H1 (cell line): Measurements from ENCODE around the gene ZIC1. TPM values are rescaled to one million over a fixed set of nuclear protein-coding genes. Genes with fewer than 3 reads are reported as not detected.

Experiments used
- CTCF ChIA-PET: fragments of 300-600 bp; sonication (Branson Sonifier 250); formaldehyde crosslinking; loops from one replicate; lab custom pipeline; 2021; ENCODE audit not compliant: partially characterized antibody; lab: Charles Lee
- POLR2A ChIA-PET: fragments of 300-600 bp; sonication (Branson Sonifier 250); formaldehyde crosslinking; loops from one replicate; lab custom pipeline; 2021; ENCODE audit warnings: inconsistent platforms; ENCODE audit not compliant: partially characterized antibody; lab: Charles Lee
- DNase-seq, 2 experiments: peaks; one replicate each; pipeline versions ENCODE4 v3.0.0 to v3.0.0-alpha.2; 2010 to 2022; ENCODE audit warnings: low spot score in 2 of 2, low read depth in 1 of 2, mixed read lengths in 1 of 2
- FAIRE-seq: peaks from 2 replicates; lab custom pipeline; 2011; peaks lifted over from hg19 to GRCh38; lab: Jason Lieb, UNC
- H2AFZ ChIP-seq: 2 replicates; pipeline ENCODE4 v1.8.1; 2012; ENCODE audit warnings: low read length, inconsistent platforms
- H2AK5ac ChIP-seq: 2 replicates; pipeline ENCODE4 v1.6.1; 2013; ENCODE audit warnings: low read depth, low read length
- H2BK120ac ChIP-seq: replicated peaks from 2 replicates; pipeline ENCODE3; 2013; ENCODE audit warnings: low read depth, low read length, inconsistent platforms
- H2BK12ac ChIP-seq: 2 replicates; pipeline ENCODE4 v1.6.1; 2013; ENCODE audit warnings: low read depth, low read length
- H2BK15ac ChIP-seq: 2 replicates; pipeline ENCODE4 v1.6.1; 2013; ENCODE audit warnings: low read length
- H2BK20ac ChIP-seq: 2 replicates; pipeline ENCODE4 v1.6.1; 2013; ENCODE audit warnings: low read length
- H2BK5ac ChIP-seq: 2 replicates; pipeline ENCODE4 v1.6.1; 2013; ENCODE audit warnings: low read depth, low read length
- H3K14ac ChIP-seq: 2 replicates; pipeline ENCODE4 v1.6.1; 2013; ENCODE audit warnings: inconsistent platforms; ENCODE audit not compliant: insufficient read length
- H3K18ac ChIP-seq: 2 replicates; pipeline ENCODE4 v1.6.1; 2013; ENCODE audit warnings: low read length; ENCODE audit errors: extremely low read depth
- H3K23ac ChIP-seq: 2 replicates; pipeline ENCODE4 v1.6.1; 2013; ENCODE audit warnings: inconsistent platforms; ENCODE audit not compliant: insufficient read length
- H3K23me2 ChIP-seq: 2 replicates; pipeline ENCODE4 v1.6.1; 2013; ENCODE audit warnings: low read depth, low read length
- H3K27ac ChIP-seq: 2 replicates; pipeline ENCODE4 v1.6.1; 2011; ENCODE audit warnings: low read depth, low read length, inconsistent platforms
- H3K27me3 ChIP-seq, 4 experiments: replicated peaks in 1 of 4; 1 replicate in 1 of 4; 2 replicates in 3 of 4; pipeline versions ENCODE4 v1.6.1 to v1.8.1; 2011 to 2013; ENCODE audit warnings: low read length in 3 of 4, mild to moderate bottlenecking in 3 of 4, inconsistent platforms in 2 of 4, mixed read lengths in 2 of 4, moderate library complexity in 1 of 4; ENCODE audit not compliant: control insufficient read depth in 3 of 4, insufficient read depth in 3 of 4; ENCODE audit errors: extremely low read depth in 1 of 4
- H3K36me3 ChIP-seq, 4 experiments: 2 replicates each; pipeline versions ENCODE4 v1.6.1 to v1.8.1; 2011 to 2013; ENCODE audit warnings: mild to moderate bottlenecking in 4 of 4, low read length in 3 of 4, moderate library complexity in 2 of 4, control low read depth in 1 of 4, inconsistent platforms in 1 of 4; ENCODE audit not compliant: insufficient read depth in 4 of 4, control insufficient read depth in 2 of 4
- H3K4ac ChIP-seq: replicated peaks from 2 replicates; pipeline ENCODE3; 2013; ENCODE audit warnings: low read length, low read depth, mixed read lengths, inconsistent platforms; ENCODE audit not compliant: insufficient read length
- H3K4me1 ChIP-seq, 4 experiments: replicated peaks in 1 of 4; 1 replicate in 1 of 4; 2 replicates in 3 of 4; pipeline versions ENCODE4 v1.6.1 to v1.8.1; 2011 to 2013; ENCODE audit warnings: low read length in 3 of 4, inconsistent platforms in 2 of 4, mixed read lengths in 1 of 4; ENCODE audit not compliant: insufficient read depth in 4 of 4, control insufficient read depth in 3 of 4
- H3K4me2 ChIP-seq, 2 experiments: 2 replicates each; pipeline versions ENCODE4 v1.6.1 to v1.8.1; 2011 to 2013; ENCODE audit warnings: low read depth in 2 of 2, low read length in 2 of 2, control low read depth in 1 of 2, inconsistent platforms in 1 of 2, mild to moderate bottlenecking in 1 of 2; ENCODE audit not compliant: insufficient read depth in 1 of 2
- H3K4me3 ChIP-seq, 4 experiments: fragments of 200-600, 300-600 bp in 1 of 4; sonication (generic), shearing (Covaris generic), sonication (Bioruptor Twin) in 1 of 4; 2 replicates each; pipeline versions ENCODE4 v1.5.1 to v1.8.1; 2011 to 2016; ENCODE audit warnings: low read length in 4 of 4, low read depth in 3 of 4, control low read depth in 2 of 4, inconsistent platforms in 2 of 4, mild to moderate bottlenecking in 2 of 4, mixed read lengths in 1 of 4, moderate library complexity in 1 of 4; ENCODE audit not compliant: insufficient read depth in 2 of 4; ENCODE audit errors: extremely low read depth in 1 of 4
- H3K56ac ChIP-seq: replicated peaks from 2 replicates; pipeline ENCODE3; 2013; ENCODE audit warnings: low read depth, mild to moderate bottlenecking, mixed read lengths, low read length, inconsistent platforms; ENCODE audit not compliant: insufficient read length
- H3K79me1 ChIP-seq: 2 replicates; pipeline ENCODE4 v1.6.1; 2013; ENCODE audit warnings: low read depth, low read length, control low read depth
- H3K79me2 ChIP-seq, 2 experiments: 2 replicates each; pipeline versions ENCODE4 v1.6.1 to v1.8.1; 2012 to 2013; ENCODE audit warnings: low read length in 2 of 2, mild to moderate bottlenecking in 2 of 2, inconsistent platforms in 1 of 2; ENCODE audit not compliant: insufficient read depth in 2 of 2, control insufficient read depth in 1 of 2
- H3K9ac ChIP-seq, 4 experiments: replicated peaks in 1 of 4; 1 replicate in 1 of 4; 2 replicates in 3 of 4; pipeline versions ENCODE4 v1.6.1 to v1.8.1; 2011 to 2013; ENCODE audit warnings: low read depth in 3 of 4, low read length in 3 of 4, control low read depth in 2 of 4, mild to moderate bottlenecking in 2 of 4, moderate library complexity in 2 of 4, inconsistent platforms in 1 of 4; ENCODE audit errors: extremely low read depth in 1 of 4
- H3K9me3 ChIP-seq, 2 experiments: 2 replicates each; pipeline versions ENCODE4 v1.6.1 to v1.8.1; 2012 to 2013; ENCODE audit warnings: mild to moderate bottlenecking in 2 of 2, moderate library complexity in 2 of 2, control low read depth in 1 of 2, inconsistent platforms in 1 of 2, low read depth in 1 of 2, low read length in 1 of 2, mixed read lengths in 1 of 2; ENCODE audit not compliant: insufficient read depth in 2 of 2
- H4K20me1 ChIP-seq, 2 experiments: replicated peaks in 1 of 2; 2 replicates each; pipeline versions ENCODE3 to v1.8.1; 2011 to 2013; ENCODE audit warnings: inconsistent platforms in 2 of 2, low read length in 2 of 2, mild to moderate bottlenecking in 1 of 2; ENCODE audit not compliant: insufficient read depth in 2 of 2, control insufficient read depth in 1 of 2
- H4K5ac ChIP-seq: 2 replicates; pipeline ENCODE4 v1.6.1; 2013; ENCODE audit warnings: low read length, low read depth, mixed read lengths, inconsistent platforms; ENCODE audit not compliant: insufficient read length
- H4K8ac ChIP-seq: 2 replicates; pipeline ENCODE4 v1.8.0; 2013; ENCODE audit warnings: mild to moderate bottlenecking, moderate library complexity, low read length, inconsistent platforms; ENCODE audit not compliant: insufficient read depth; ENCODE audit errors: extremely low read depth
- H4K91ac ChIP-seq: replicated peaks from 2 replicates; pipeline ENCODE3; 2013; ENCODE audit warnings: low read length, mixed read lengths, inconsistent platforms; ENCODE audit not compliant: insufficient read length
- CTBP2 ChIP-seq: IDR thresholded peaks from 2 replicates; pipeline ENCODE4 v1.7.0; 2011; ENCODE audit warnings: borderline replicate concordance, mild to moderate bottlenecking, moderate library complexity, mixed read lengths, low read length; ENCODE audit not compliant: insufficient read depth, insufficient read length
- KDM5A ChIP-seq: fragments of 200-600 bp; IDR thresholded peaks from 2 replicates; pipeline ENCODE4 v1.7.1; 2012; ENCODE audit warnings: mild to moderate bottlenecking, low read length, inconsistent platforms, mixed read lengths
- WGBS, 2 experiments: shearing (Covaris generic) in 1 of 2; methylation state at CpG; one replicate each; pipeline versions ENCODE4 v1.1.6 to v1.1.7; 2013 to 2015; ENCODE audit warnings: low lambda C conversion rate in 2 of 2, mixed read lengths in 2 of 2, inconsistent platforms in 1 of 2, low coverage in 1 of 2, missing lambda C conversion rate in 1 of 2; ENCODE audit not compliant: insufficient replicate concordance in 2 of 2, insufficient coverage in 1 of 2, insufficient read length in 1 of 2; ENCODE audit errors: extremely low coverage in 1 of 2, missing lambda C conversion rate in 1 of 2; 5-methylcytosine and 5-hydroxymethylcytosine counted together
- polyA plus RNA-seq, 7 experiments: library from polyadenylated mRNA; depleted of rRNA in 3 of 7; stranded (reverse) in 5 of 7; unstranded in 2 of 7; fragments of >200 nt in 5 of 7; fragments of 200-250 nt in 2 of 7; gene quantifications; 1 replicate in 5 of 7; 2 replicates in 1 of 7; 4 replicates in 1 of 7; pipeline versions ENCODE4 v1.2.1 to v1.2.3, GENCODE V29; 2011 to 2013; ENCODE audit warnings: missing spikeins in 2 of 7, mixed read lengths in 2 of 7
- total RNA-seq: library from RNA; stranded (reverse); fragmentation: NEBNext Ultra II Directional; extraction: Animal tissue kit (Norgen Biotek cat#: 25700); gene quantifications from 2 replicates; pipeline ENCODE4 v1.2.1, GENCODE V29; 2021

ZIC1 gene
- total and polyA plus RNA-seq, 2 of the 8 experiments (the other 6 are each of a cell fraction or from before 2014, with no cell fraction given), result 0.80 to 2.2 TPM

- H4K8ac ChIP-seq, result no peak overlapping the region; the same call in 1 of the 2 replicates
- H3K56ac ChIP-seq, result no peak overlapping the region
- H2BK12ac ChIP-seq, result no peak overlapping the region
- peaks cover 52 to 69% (median 58%) of the 10 kb centered on the region in 4 experiments; a peak in 6 of 7 replicates for H3K27me3 ChIP-seq
- H3K9me3 ChIP-seq, result no peaks in the 10 kb centered on the region
- no peak overlapping the region for H2AK5ac ChIP-seq
- H3K18ac ChIP-seq, result no peak overlapping the region
- H2BK120ac ChIP-seq, result no peak overlapping the region
- no peak overlapping the region for H2BK5ac ChIP-seq
- no peak overlapping the region for H2BK15ac ChIP-seq
- no peak overlapping the region for H3K23ac ChIP-seq
- 9% methylated on average over 14 of the region's 14 CpGs; no CpG with 5 or more reads in 1 of the 2 experiments for WGBS, 2 experiments
- TF ChIP-seq KDM5A (no peak), CTBP2 (peak; percentile 22)
- H3K79me1 ChIP-seq, result no peaks in the 10 kb centered on the region
- DNase-seq (no peak), FAIRE-seq (no peak)
- peaks cover 9 to 34% (median 12%) of the 10 kb centered on the region in 4 experiments for H3K4me1 ChIP-seq
- H4K5ac ChIP-seq, result no peak overlapping the region
- CTCF ChIA-PET, result interaction anchor here (1.0 to 17.2 kb wide), 10 partner anchors 10 to 306 kb away, joined by 3 to 485 read pairs (median 4); partner anchors contain the start of gene ZIC4
- 0 out of 2 replicates have a peak overlapping the region, but pooled peaks have one; percentile 24 for H2AFZ ChIP-seq
- H3K14ac ChIP-seq, result no peak overlapping the region
- H3K4ac ChIP-seq, result no peak overlapping the region
- H2BK20ac ChIP-seq, result no peak overlapping the region
- no peak overlapping the region for H3K27ac ChIP-seq
- POLR2A ChIA-PET, result interaction anchor here (0.7 to 2.8 kb wide), 3 partner anchors 14 to 149 kb away, joined by 3 to 10 read pairs (median 7); no protein-coding TSS in a partner anchor
- H4K91ac ChIP-seq, result no peak overlapping the region
- H3K4me2 ChIP-seq, result peak overlapping the region; percentile 68 to 76
- H3K36me3 ChIP-seq, result peaks cover 0 to 3% (median 0%) of the 10 kb centered on the region in 4 experiments; a peak in 1 of 8 replicates
- no peak overlapping the region for H3K9ac ChIP-seq
- no peaks in the 10 kb centered on the region for H3K79me2 ChIP-seq
- H3K23me2 ChIP-seq, result no peaks in the 10 kb centered on the region; the same call in 1 of the 2 replicates
- peaks cover 0 to 3% of the 10 kb centered on the region in 2 experiments for H4K20me1 ChIP-seq
- H3K4me3 ChIP-seq, result peak overlapping the region; percentile 2 to 57 (median 28); a peak in 6 of 8 replicates
Measured at GRCh38 chr3:147424581-147425387, 15.6 kb downstream of the ZIC1 start.
